ENCODE measurements around the gene CXCL14.
"Not testable (repeated sequence)": the region's sequence is repeated elsewhere in the genome, so short reads cannot be mapped to it uniquely, and the experiment has no call there.

DNA sequence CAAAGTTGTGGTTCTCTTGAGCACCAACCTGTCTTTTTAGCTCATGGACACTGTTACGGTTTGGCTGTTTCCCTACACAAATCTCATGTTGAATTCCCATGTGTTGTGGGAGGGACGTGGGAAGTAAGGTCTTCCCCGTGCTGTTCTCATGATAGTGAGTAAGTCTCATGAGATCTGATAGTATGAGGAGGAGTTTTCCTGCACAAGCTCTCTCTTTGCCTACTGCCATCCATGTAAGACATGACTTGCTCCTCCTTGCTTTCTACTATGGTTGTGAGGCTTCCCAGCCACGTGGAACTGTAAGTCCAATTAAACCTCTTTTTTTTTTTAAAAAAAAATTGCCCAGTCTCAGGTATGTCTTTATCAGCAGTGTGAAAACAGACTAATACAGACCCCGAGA is 49.2 kb downstream of the CXCL14 start:
- TF ChIP-seq, protein P1, sequence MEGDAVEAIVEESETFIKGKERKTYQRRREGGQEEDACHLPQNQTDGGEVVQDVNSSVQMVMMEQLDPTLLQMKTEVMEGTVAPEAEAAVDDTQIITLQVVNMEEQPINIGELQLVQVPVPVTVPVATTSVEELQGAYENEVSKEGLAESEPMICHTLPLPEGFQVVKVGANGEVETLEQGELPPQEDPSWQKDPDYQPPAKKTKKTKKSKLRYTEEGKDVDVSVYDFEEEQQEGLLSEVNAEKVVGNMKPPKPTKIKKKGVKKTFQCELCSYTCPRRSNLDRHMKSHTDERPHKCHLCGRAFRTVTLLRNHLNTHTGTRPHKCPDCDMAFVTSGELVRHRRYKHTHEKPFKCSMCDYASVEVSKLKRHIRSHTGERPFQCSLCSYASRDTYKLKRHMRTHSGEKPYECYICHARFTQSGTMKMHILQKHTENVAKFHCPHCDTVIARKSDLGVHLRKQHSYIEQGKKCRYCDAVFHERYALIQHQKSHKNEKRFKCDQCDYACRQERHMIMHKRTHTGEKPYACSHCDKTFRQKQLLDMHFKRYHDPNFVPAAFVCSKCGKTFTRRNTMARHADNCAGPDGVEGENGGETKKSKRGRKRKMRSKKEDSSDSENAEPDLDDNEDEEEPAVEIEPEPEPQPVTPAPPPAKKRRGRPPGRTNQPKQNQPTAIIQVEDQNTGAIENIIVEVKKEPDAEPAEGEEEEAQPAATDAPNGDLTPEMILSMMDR (IDR thresholded peaks at IDR 0.05): not testable (repeated sequence)
- not testable (repeated sequence) for TF ChIP-seq POLR2A (IDR thresholded peaks at IDR 0.05)
